CD14-positive monocyte (primary cell): ENCODE results near the gene SPAG9. TPM values are rescaled to one million over a fixed set of nuclear protein-coding genes. Genes with fewer than 3 reads are reported as not detected.

Experiments used
- DNase-seq, 3 donors: peaks; one replicate each; pipeline ENCODE4 v3.0.0-alpha.2; 2011 to 2022
- H2AFZ ChIP-seq: 2 replicates; pipeline ENCODE4 v1.6.0; 2012; ENCODE audit warnings: mild to moderate bottlenecking, low read depth, low read length, inconsistent platforms; ENCODE audit not compliant: insufficient read depth, poor library complexity, severe bottlenecking
- H3K27ac ChIP-seq, 2 donors: 1 replicate in 1 of 2; 2 replicates in 1 of 2; pipeline ENCODE4 v1.5.1; 2012 to 2013; ENCODE audit warnings: low read length in 2 of 2, control low read depth in 1 of 2, inconsistent platforms in 1 of 2, low read depth in 1 of 2, mild to moderate bottlenecking in 1 of 2
- H3K27me3 ChIP-seq, 2 donors: one replicate each; pipeline versions ENCODE4 v1.6.0 to v1.6.1; 2011 to 2013; ENCODE audit warnings: low read length in 2 of 2; ENCODE audit not compliant: control insufficient read depth in 2 of 2, insufficient read depth in 2 of 2
- H3K36me3 ChIP-seq, 2 donors: replicated peaks in 1 of 2; 1 replicate in 1 of 2; 2 replicates in 1 of 2; pipeline versions ENCODE4 v1.5.1 to v1.6.1; 2012 to 2013; ENCODE audit warnings: low read length in 2 of 2, control low read depth in 1 of 2, inconsistent platforms in 1 of 2, mild to moderate bottlenecking in 1 of 2; ENCODE audit not compliant: insufficient read depth in 2 of 2, control insufficient read depth in 1 of 2
- H3K4me1 ChIP-seq, 2 donors: 1 replicate in 1 of 2; 2 replicates in 1 of 2; pipeline versions ENCODE4 v1.5.1 to v1.6.1; 2012 to 2013; ENCODE audit warnings: low read length in 2 of 2, control low read depth in 1 of 2, inconsistent platforms in 1 of 2, mild to moderate bottlenecking in 1 of 2, moderate library complexity in 1 of 2; ENCODE audit not compliant: insufficient read depth in 2 of 2, control insufficient read depth in 1 of 2
- H3K4me2 ChIP-seq: replicated peaks from 2 replicates; pipeline ENCODE3; 2012; ENCODE audit warnings: low read length, moderate library complexity, mild to moderate bottlenecking; ENCODE audit not compliant: poor library complexity, severe bottlenecking; ENCODE audit errors: extremely low read depth
- H3K4me3 ChIP-seq, 3 experiments: fragments of 200-600 bp in 1 of 3; sonication (generic) in 1 of 3; replicated peaks in 1 of 3; 1 replicate in 2 of 3; 2 replicates in 1 of 3; pipeline ENCODE4 v1.5.1; 2011 to 2013; ENCODE audit warnings: low read length in 3 of 3, mild to moderate bottlenecking in 3 of 3, control low read depth in 2 of 3, low read depth in 2 of 3, inconsistent platforms in 1 of 3, moderate library complexity in 1 of 3
- H3K79me2 ChIP-seq: 2 replicates; pipeline ENCODE4 v1.6.0; 2012; ENCODE audit warnings: mild to moderate bottlenecking, control low read depth, inconsistent platforms, low read length, moderate library complexity; ENCODE audit not compliant: insufficient read depth
- H3K9ac ChIP-seq: 2 replicates; pipeline ENCODE4 v1.6.0; 2017; ENCODE audit warnings: low read length, mild to moderate bottlenecking; ENCODE audit not compliant: insufficient read depth, poor library complexity, severe bottlenecking
- H3K9me3 ChIP-seq, 2 donors: replicated peaks in 1 of 2; 1 replicate in 1 of 2; 2 replicates in 1 of 2; pipeline versions ENCODE4 v1.5.1 to v1.6.1; 2012 to 2013; ENCODE audit warnings: low read length in 2 of 2, control low read depth in 1 of 2; ENCODE audit not compliant: control insufficient read depth in 1 of 2, insufficient read depth in 1 of 2
- H4K20me1 ChIP-seq: 2 replicates; pipeline ENCODE4 v1.6.0; 2012; ENCODE audit warnings: mild to moderate bottlenecking, low read length, control low read depth, moderate library complexity; ENCODE audit not compliant: insufficient read depth
- H3K27ac Mint-ChIP-seq, 7 donors: one replicate each; pipeline ENCODE4 v1.8.0; 2020; ENCODE audit warnings: mild to moderate bottlenecking in 7 of 7, mixed read lengths in 7 of 7, moderate library complexity in 6 of 7, inconsistent platforms in 2 of 7
- H3K27me3 Mint-ChIP-seq, 3 donors: one replicate each; pipeline ENCODE4 v1.8.0; 2021 to 2022; ENCODE audit warnings: low read depth in 3 of 3, mild to moderate bottlenecking in 3 of 3, mixed read lengths in 3 of 3, moderate library complexity in 3 of 3, inconsistent platforms in 1 of 3
- H3K36me3 Mint-ChIP-seq, 2 donors: one replicate each; pipeline ENCODE4 v1.8.0; 2020; ENCODE audit warnings: mixed read lengths in 2 of 2, inconsistent platforms in 1 of 2, mild to moderate bottlenecking in 1 of 2
- H3K4me1 Mint-ChIP-seq: one replicate; pipeline ENCODE4 v1.8.0; 2020; ENCODE audit warnings: mild to moderate bottlenecking, mixed read lengths
- H3K4me3 Mint-ChIP-seq, 2 donors: one replicate each; pipeline ENCODE4 v1.8.0; 2020; ENCODE audit warnings: mild to moderate bottlenecking in 2 of 2, mixed read lengths in 2 of 2, moderate library complexity in 1 of 2
- H3K9me3 Mint-ChIP-seq, 7 donors: one replicate each; pipeline ENCODE4 v1.8.0; 2020 to 2022; ENCODE audit warnings: mixed read lengths in 7 of 7, mild to moderate bottlenecking in 6 of 7, moderate library complexity in 6 of 7, inconsistent platforms in 2 of 7
- CTCF ChIP-seq: fragments of 200-600 bp; IDR thresholded peaks from one replicate; pipeline ENCODE4 v1.8.0; 2022; ENCODE audit warnings: antibody characterized with exemption, mild to moderate bottlenecking
- WGBS: methylation state at CpG from one replicate; pipeline ENCODE4 v1.1.5; 2013; ENCODE audit warnings: missing lambda C conversion rate; ENCODE audit not compliant: insufficient coverage; 5-methylcytosine and 5-hydroxymethylcytosine counted together
- intact Hi-C, 2 donors: fragments of 100-400 bp; cut with micrococcal nuclease; formaldehyde crosslinking; loops; one replicate each; pipeline versions ENCODE4 v1.15.0 to v1.15.1; 2023
- polyA plus RNA-seq, 3 donors: library from polyadenylated mRNA; depleted of rRNA in 1 of 3; unstranded in 2 of 3; stranded (reverse) in 1 of 3; fragments of 300-500 nt in 2 of 3; fragments of >200 nt in 1 of 3; fragmentation: Illumina TruSeq in 2 of 3; gene quantifications; 1 replicate in 2 of 3; 2 replicates in 1 of 3; pipeline ENCODE4 v1.2.3, GENCODE V29; 2012 to 2021

Gene SPAG9
- polyA plus RNA-seq, 3 donors: 4.9 to 33.1 (median 8.5) TPM

GRCh38 chr17:50957600-50958575 lies 162.8 kb downstream of the SPAG9 start:
- H3K4me3 Mint-ChIP-seq: no peak overlapping the region
- Histone ChIP-seq H3K27me3 (no peaks in the 10 kb centered on the region), H3K9me3 (no peaks in the 10 kb centered on the region), H3K79me2 (no peaks in the 10 kb centered on the region), H4K20me1 (no peaks in the 10 kb centered on the region), H2AFZ (no peak overlapping the region), H3K4me2 (no peak overlapping the region), H3K4me1 (peaks cover 0 to 6% of the 10 kb centered on the region in 2 donors), H3K4me3 (no peak overlapping the region), H3K9ac (no peak overlapping the region), H3K36me3 (peaks cover 18 to 37% of the 10 kb centered on the region in 2 donors), H3K27ac (no peak overlapping the region)
- no peak for DNase-seq
- H3K27ac Mint-ChIP-seq: peak overlapping the region in 2 of 7 donors; percentile 55 to 73
- H3K36me3 Mint-ChIP-seq: peaks cover 21 to 25% of the 10 kb centered on the region in 2 donors
- no peaks in the 10 kb centered on the region for H3K9me3 Mint-ChIP-seq
- intact Hi-C loops: loop anchor here (2.0 to 5.0 kb wide), 4 partner anchors 95 to 175 kb away; no protein-coding TSS in a partner anchor
- TF ChIP-seq CTCF: no peak
- 92% methylated on average over 12 of the region's 15 CpGs for WGBS
- H3K27me3 Mint-ChIP-seq: peaks cover 4 to 12% (median 6%) of the 10 kb centered on the region in 3 donors
- H3K4me1 Mint-ChIP-seq: peaks cover 13% of the 10 kb centered on the region

GRCh38 chr17:50956750-50957523 lies 163.7 kb downstream of the SPAG9 start:
- H3K36me3 Mint-ChIP-seq: peaks cover 20 to 23% of the 10 kb centered on the region in 2 donors
- H3K4me3 Mint-ChIP-seq: no peak overlapping the region
- DNase-seq: peak; percentile 54 to 69 (median 69)
- peaks cover 4 to 12% (median 6%) of the 10 kb centered on the region in 3 donors for H3K27me3 Mint-ChIP-seq
- H3K9me3 Mint-ChIP-seq: no peaks in the 10 kb centered on the region
- Histone ChIP-seq H3K79me2 (no peaks in the 10 kb centered on the region), H4K20me1 (no peaks in the 10 kb centered on the region), H3K27me3 (no peaks in the 10 kb centered on the region), H3K4me3 (no peak overlapping the region), H3K4me1 (peaks cover 4 to 12% of the 10 kb centered on the region in 2 donors), H2AFZ (no peak overlapping the region), H3K27ac (no peak overlapping the region), H3K36me3 (peaks cover 14 to 34% of the 10 kb centered on the region in 2 donors), H3K9ac (no peak overlapping the region), H3K4me2 (no peak overlapping the region), H3K9me3 (no peaks in the 10 kb centered on the region)
- 33% methylated on average over 3 of the region's 13 CpGs for WGBS
- intact Hi-C loops: loop anchor here (2.0 to 5.0 kb wide), 4 partner anchors 94 to 174 kb away; no protein-coding TSS in a partner anchor
- peaks cover 19% of the 10 kb centered on the region for H3K4me1 Mint-ChIP-seq
- TF ChIP-seq CTCF: peak; percentile 89
- peak overlapping the region in 3 of 7 donors; percentile 21 to 75 (median 61) for H3K27ac Mint-ChIP-seq
